ENCODE results near the gene TMEM245. TPM values are rescaled to one million over a fixed set of nuclear protein-coding genes. Genes with fewer than 3 reads are reported as not detected.

TMEM245 gene
- total RNA-seq, 2 experiments from 2014 or later, result 22.6 to 24.4 TPM

DNA sequence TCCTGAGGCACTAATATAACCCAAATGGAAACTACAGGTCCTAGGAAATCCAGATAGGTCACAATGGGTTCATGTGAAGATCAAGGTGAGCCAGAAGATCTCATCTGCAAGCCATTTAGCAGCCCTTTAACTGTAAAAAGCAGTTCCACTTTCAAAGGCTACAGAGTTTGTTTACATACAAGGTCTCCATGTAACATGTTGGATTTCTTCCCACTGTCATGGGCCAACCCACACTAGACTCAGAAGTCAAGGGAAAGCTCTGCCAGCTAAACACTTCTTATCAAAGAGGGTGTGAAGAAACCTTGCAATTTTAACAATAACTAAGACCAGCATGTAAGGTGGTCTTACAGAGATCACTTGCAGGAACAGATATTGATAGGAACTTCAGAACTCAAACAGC lies 102.7 kb downstream of the TMEM245 start:
- ATAC-seq (ENCODE audit: poor library complexity), result no peak
- intact Hi-C loops (cut with DNase I, micrococcal nuclease), result no loop called here
- ChIA-PET CTCF (interaction anchor here (0.8 kb wide), 1 partner anchor 21 kb away, joined by 3 read pairs; no protein-coding TSS in a partner anchor), POLR2A (no interaction called here)
- Histone ChIP-seq H3K4me3 (ENCODE audit: low read length) (no peak overlapping the region), H3K36me3 (ENCODE audit: insufficient read depth, low read length) (peaks cover 20% of the 10 kb centered on the region), H3K27ac (ENCODE audit: low read depth in 1 of 2, low read length in 2 of 2) (no peak overlapping the region), H3K9me3 (ENCODE audit: control insufficient read depth in 1 of 2, insufficient read depth in 1 of 2, low read length in 2 of 2) (no peaks in the 10 kb centered on the region), H3K27me3 (ENCODE audit: control insufficient read depth in 1 of 2, insufficient read depth in 2 of 2, low read length in 2 of 2) (no peaks in the 10 kb centered on the region), H3K4me1 (ENCODE audit: insufficient read depth, low read length) (peaks cover 12% of the 10 kb centered on the region)
- TF ChIP-seq, protein P1, sequence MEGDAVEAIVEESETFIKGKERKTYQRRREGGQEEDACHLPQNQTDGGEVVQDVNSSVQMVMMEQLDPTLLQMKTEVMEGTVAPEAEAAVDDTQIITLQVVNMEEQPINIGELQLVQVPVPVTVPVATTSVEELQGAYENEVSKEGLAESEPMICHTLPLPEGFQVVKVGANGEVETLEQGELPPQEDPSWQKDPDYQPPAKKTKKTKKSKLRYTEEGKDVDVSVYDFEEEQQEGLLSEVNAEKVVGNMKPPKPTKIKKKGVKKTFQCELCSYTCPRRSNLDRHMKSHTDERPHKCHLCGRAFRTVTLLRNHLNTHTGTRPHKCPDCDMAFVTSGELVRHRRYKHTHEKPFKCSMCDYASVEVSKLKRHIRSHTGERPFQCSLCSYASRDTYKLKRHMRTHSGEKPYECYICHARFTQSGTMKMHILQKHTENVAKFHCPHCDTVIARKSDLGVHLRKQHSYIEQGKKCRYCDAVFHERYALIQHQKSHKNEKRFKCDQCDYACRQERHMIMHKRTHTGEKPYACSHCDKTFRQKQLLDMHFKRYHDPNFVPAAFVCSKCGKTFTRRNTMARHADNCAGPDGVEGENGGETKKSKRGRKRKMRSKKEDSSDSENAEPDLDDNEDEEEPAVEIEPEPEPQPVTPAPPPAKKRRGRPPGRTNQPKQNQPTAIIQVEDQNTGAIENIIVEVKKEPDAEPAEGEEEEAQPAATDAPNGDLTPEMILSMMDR (IDR thresholded peaks at IDR 0.05), result no peak
- H3K27me3 Mint-ChIP-seq, result no peaks in the 10 kb centered on the region
- H3K9me3 Mint-ChIP-seq, result no peaks in the 10 kb centered on the region
- H3K27ac Mint-ChIP-seq, result no peak overlapping the region
- H3K4me3 Mint-ChIP-seq, result no peak overlapping the region
- DNase-seq, result no peak
- peaks cover 14% of the 10 kb centered on the region for H3K4me1 Mint-ChIP-seq (ENCODE audit: low read depth)
- H3K36me3 Mint-ChIP-seq (ENCODE audit: low read depth), result peaks cover 37% of the 10 kb centered on the region

DNA sequence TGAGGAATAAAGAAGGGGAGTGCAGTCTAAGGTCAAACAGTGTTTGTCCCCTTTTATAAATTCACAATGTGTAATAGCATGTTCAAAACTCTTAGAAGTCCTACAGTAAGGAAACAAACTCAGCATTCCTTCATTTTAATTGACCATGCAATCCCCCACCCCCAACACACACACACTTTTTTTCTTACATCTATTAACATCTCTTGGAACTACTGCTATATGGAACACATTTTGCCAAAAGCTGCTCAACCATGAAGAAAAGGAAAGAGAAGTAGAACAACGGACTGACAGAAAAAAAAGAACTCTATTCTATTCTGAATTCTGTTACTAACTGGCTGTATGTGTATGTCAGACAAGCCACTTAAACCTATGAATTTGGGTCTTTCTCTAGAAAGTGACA lies 103.6 kb downstream of the TMEM245 start:
- ATAC-seq (ENCODE audit: poor library complexity), result no peak
- Mint-ChIP-seq H3K27me3 (peaks cover 5% of the 10 kb centered on the region), H3K27ac (peak overlapping the region; percentile 88), H3K36me3 (ENCODE audit: low read depth) (peaks cover 36% of the 10 kb centered on the region), H3K9me3 (no peaks in the 10 kb centered on the region), H3K4me1 (ENCODE audit: low read depth) (peaks cover 24% of the 10 kb centered on the region), H3K4me3 (peak overlapping the region; percentile 42)
- Histone ChIP-seq H3K27me3 (ENCODE audit: control insufficient read depth in 1 of 2, insufficient read depth in 2 of 2, low read length in 2 of 2) (no peaks in the 10 kb centered on the region), H3K9me3 (ENCODE audit: control insufficient read depth in 1 of 2, insufficient read depth in 1 of 2, low read length in 2 of 2) (no peaks in the 10 kb centered on the region), H3K4me3 (ENCODE audit: low read length) (no peak overlapping the region), H3K27ac (ENCODE audit: low read depth in 1 of 2, low read length in 2 of 2) (no peak overlapping the region), H3K4me1 (ENCODE audit: insufficient read depth, low read length) (peaks cover 16% of the 10 kb centered on the region), H3K36me3 (ENCODE audit: insufficient read depth, low read length) (peaks cover 20% of the 10 kb centered on the region)
- POLR2A ChIA-PET, result no interaction called here
- TF ChIP-seq, protein P1 (IDR thresholded peaks at IDR 0.05), result no peak
- CTCF ChIA-PET, result interaction anchor here (0.8 kb wide), 1 partner anchor 20 kb away, joined by 3 read pairs; no protein-coding TSS in a partner anchor
- DNase-seq, result no peak
- intact Hi-C loops (cut with DNase I, micrococcal nuclease), result no loop called here

DNA sequence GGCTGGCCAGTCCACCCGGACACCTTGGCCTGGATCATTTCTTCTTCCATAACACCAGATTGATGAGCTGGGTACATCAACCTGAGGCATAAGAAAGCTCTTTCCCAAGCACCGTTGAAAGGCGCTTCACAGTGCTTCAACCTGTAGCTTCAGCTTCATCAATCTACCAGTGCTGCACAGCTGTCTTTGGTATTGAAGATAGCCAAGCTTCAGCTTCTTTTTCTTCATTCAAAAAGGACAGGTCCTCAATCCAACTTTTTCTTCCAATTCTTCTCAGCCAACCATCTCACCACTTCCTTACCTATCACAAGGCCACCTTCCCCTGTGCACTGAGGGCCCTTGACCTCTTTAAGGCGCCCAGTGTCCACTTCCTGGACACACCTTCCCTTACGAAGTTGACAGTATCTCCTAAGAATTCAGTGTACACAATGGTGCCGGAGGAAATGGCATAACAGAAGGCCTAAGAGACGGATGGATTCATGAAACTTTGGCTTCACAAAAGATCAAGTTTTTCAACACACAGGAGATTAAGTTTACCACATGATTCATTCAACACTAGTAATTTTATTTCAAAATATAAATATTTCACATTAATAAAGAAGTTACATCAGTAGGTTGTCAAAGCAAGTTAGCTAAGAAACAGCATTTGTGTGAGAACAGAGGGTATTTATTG lies 105.0 kb downstream of the TMEM245 start:
- TF ChIP-seq, protein P1 (IDR thresholded peaks at IDR 0.05), result no peak
- peaks cover 10% of the 10 kb centered on the region for H3K27me3 Mint-ChIP-seq
- peaks cover 16% of the 10 kb centered on the region for H3K4me1 ChIP-seq (ENCODE audit: insufficient read depth, low read length)
- peaks cover 10% of the 10 kb centered on the region for H3K36me3 ChIP-seq (ENCODE audit: insufficient read depth, low read length)
- no peaks in the 10 kb centered on the region for H3K27me3 ChIP-seq (ENCODE audit: control insufficient read depth in 1 of 2, insufficient read depth in 2 of 2, low read length in 2 of 2)
- H3K4me3 ChIP-seq (ENCODE audit: low read length), result no peak overlapping the region
- H3K36me3 Mint-ChIP-seq (ENCODE audit: low read depth), result peaks cover 23% of the 10 kb centered on the region
- peaks cover 32% of the 10 kb centered on the region for H3K4me1 Mint-ChIP-seq (ENCODE audit: low read depth)
- CTCF ChIA-PET, result no interaction called here
- peak overlapping the region; percentile 100 for H3K4me3 Mint-ChIP-seq
- no peaks in the 10 kb centered on the region for H3K9me3 Mint-ChIP-seq
- no peaks in the 10 kb centered on the region for H3K9me3 ChIP-seq (ENCODE audit: control insufficient read depth in 1 of 2, insufficient read depth in 1 of 2, low read length in 2 of 2)
- H3K27ac ChIP-seq (ENCODE audit: low read depth in 1 of 2, low read length in 2 of 2), result peak overlapping the region in 1 of 2 donors; percentile 32
- peak overlapping the region; percentile 88 for H3K27ac Mint-ChIP-seq
- POLR2A ChIA-PET, result no interaction called here
- intact Hi-C loops (cut with DNase I, micrococcal nuclease), result loop anchor here (5.0 kb wide), 3 partner anchors 82 to 98 kb away; partner anchors contain the start of genes ABITRAM (in 1 of the 2) and ELP1 (in 1 of the 2)
- peak in 1 of 14 experiments; percentile 38 for DNase-seq
- ATAC-seq (ENCODE audit: poor library complexity), result no peak
